Body of pancreas (tissue), 4 donors: Measurements from ENCODE around the gene DAB2.

Experiments used
- CTCF ChIP-seq, 7 experiments: fragments of 450-650 bp in 4 of 7; fragments of 200-600 bp in 3 of 7; sonication (generic) in 3 of 7; IDR thresholded peaks; one replicate each; pipeline ENCODE4 v1.5.1; 2016 to 2019; ENCODE audit warnings: antibody characterized with exemption in 7 of 7
- POLR2A ChIP-seq, 3 donors: fragments of 450-650 bp; IDR thresholded peaks; one replicate each; pipeline ENCODE4 v1.6.1; 2016; ENCODE audit warnings: antibody characterized with exemption in 3 of 3, mild to moderate bottlenecking in 2 of 3

DNA sequence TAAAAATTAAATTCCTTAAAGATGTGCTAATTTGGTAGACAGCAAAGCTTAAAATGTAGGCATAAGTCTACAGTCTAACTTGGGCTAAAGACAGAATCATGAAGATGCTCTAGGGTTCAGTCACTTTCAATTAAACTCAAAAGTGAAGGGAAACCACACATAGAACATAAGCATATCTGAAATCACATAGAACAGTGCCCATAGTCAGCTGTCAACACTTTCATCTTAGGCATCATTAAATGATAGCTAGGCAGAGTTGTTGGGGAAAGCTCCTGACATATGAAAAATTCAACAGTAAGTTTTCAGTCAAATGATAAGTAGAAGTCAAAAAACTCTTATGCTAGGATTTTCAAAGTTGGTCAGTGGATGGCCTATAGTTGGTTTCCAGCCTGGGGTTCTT lies 11.0 kb downstream of the DAB2 start:
- TF ChIP-seq CTCF (IDR thresholded peaks at IDR 0.05) (no peak), POLR2A (IDR thresholded peaks at IDR 0.05) (no peak)
